SIG-M5 treated with dmso at 0.1 percent for 504 hours (cell line): ENCODE measurements around the gene WDR20.
A peak's percentile ranks its signal among the peaks of the same experiment; 100 is the strongest.
"Not testable (repeated sequence)": the region's sequence is repeated elsewhere in the genome, so short reads cannot be mapped to it uniquely, and the experiment has no call there.

ENCODE experiments used
- DNase-seq: peaks from one replicate; lab custom pipeline; 2025; ENCODE audit not compliant: unreplicated experiment; lab: John Stamatoyannopoulos, UW

The WDR20 gene

DNA sequence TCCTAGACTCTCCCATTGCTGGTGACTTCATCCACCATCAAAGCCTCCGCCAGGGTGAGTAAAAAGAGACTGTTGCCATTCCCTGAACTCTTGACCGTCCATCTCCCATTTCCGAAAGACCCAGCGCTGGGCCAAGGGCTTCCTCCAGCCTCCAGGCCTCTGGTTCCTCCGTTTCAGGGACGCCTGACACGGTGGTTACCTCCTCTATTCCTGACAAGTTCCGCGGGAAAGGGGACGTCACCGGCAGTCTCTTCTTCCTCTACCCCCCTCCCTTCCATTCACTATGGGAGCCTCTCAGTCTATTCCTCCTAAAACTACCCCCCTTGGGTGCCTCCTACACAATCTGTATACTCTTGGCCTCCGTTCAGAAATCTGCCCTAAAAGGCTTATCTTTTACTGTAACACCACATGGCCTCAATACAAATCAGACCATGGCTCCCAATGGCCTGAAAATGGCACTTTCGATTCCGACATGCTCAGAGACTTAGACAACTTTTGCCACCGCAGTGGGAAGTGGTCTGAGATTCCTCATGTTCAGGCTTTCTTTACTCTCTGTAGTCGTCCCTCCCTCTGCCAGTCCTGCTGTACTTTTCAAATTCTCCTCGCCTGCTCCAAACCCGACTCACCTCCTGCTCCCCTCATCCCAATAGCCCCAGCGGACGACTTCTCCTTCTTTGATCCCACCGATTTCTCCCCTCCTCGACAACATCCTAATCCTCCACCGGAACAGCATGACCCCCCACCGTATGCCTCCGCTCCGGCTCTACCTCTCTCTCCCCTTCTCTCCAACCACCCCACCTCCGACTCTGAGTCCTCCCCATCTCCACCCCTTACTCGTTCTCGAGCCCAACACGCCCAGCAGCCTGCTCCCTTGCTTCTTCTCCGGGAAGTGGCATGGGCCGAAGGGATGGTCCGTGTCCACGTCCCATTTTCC, 94.9 kb downstream of the WDR20 start:
- no peak for DNase-seq

DNA sequence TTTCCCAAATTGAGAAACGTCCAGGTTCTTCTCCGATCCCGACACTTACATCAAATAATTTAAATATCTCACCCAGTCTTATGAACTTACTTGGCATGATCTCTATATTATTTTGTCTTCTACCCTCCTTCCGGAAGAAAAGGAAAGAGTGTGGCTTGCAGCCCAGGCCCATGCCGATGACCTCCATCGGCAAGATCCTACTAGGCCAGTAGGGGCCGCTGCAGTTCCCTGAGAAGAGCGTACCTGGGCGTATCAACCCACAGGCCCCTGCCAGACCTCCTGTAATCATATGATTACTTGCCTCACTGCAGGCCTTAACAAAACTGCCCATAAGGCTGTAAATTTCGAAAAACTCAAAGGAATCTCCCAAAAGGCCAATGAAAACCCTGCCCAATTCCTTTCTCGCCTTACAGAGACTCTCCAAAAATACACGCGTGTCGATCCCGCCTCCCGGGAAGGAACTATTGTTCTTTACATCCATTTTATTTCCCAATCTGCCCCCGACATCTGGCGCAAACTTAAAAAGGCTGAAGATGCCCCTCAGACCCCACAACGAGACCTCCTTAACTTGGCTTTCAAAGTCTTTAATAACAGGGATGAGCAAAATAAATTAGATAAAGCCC, 95.7 kb downstream of the WDR20 start:
- DNase-seq = peak; percentile 50

DNA sequence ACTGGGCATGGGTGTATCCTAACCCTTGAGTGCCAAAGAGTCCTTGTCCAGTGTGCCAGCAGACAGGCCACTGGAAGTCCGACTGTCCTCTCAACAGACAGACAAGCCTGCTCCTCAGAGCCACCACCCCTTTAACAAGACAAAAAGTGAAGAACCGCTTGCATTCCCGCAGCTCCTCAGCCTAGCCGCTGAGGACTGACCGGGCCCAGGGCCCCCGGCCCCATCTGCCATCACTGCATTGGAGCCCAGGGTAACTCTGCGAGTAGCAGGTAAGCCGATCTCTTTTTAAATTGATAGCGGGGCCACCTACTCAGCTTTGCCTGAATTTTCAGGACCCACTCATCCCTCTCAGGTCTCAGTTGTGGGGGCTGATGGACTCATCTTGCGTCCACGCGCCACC, 96.3 kb downstream of the WDR20 start:
- no peak for DNase-seq

DNA sequence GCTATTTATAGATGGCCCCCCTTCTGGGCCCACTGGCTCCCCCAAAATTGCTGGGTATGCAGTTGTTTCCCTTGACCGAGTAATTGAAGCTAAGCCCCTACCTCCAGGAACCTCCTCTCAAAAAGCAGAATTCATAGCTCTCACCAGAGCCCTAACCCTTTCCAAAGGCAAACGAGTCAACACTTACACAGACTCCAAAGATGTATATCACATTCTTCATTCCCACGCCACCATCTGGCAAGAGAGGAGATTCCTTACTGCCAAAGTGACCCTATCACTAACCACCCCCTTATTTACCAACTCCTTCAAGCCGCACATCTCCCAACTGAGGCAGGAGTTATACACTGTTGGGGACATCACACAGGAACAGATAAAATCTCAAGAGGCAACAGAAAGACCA, 98.4 kb downstream of the WDR20 start:
- no peak for DNase-seq

DNA sequence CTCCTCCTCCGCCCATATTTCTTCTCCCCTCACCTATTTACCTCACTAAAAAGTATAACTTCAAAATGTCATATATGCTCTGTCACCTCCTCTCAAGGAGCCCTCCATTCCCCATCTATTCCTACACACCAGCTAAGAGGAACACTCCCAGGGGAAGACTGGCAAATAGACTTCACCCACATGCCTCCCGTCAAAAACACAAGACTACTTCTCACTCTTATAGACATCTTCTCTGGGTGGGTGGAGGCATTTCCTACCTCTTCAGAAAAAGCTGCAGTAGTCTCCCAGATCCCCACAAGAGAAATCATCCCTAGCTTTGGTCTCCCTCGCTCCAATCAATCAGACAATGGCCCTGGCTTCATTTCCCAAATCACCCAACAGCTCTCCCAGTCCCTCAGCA, 99.1 kb downstream of the WDR20 start:
- no peak for DNase-seq

DNA sequence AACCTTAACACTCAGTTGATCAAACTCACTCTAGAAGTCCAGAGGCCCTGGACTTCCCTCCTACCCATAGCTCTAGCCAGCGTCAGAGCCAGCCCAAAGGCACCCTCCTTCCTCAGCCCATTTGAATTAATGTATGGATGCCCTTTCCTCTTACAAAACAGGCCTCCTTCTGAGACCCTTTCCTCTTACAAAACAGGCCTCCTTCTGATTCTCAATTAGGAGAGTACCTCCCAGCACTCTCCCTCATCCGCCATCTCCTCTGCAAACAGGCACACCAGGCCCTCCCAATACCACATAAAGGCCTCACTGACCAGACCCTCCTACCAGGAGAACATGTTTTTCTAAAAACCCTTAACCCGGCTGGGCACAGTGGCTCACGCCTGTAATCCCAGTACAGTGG, 99.5 kb downstream of the WDR20 start:
- DNase-seq = no peak

DNA sequence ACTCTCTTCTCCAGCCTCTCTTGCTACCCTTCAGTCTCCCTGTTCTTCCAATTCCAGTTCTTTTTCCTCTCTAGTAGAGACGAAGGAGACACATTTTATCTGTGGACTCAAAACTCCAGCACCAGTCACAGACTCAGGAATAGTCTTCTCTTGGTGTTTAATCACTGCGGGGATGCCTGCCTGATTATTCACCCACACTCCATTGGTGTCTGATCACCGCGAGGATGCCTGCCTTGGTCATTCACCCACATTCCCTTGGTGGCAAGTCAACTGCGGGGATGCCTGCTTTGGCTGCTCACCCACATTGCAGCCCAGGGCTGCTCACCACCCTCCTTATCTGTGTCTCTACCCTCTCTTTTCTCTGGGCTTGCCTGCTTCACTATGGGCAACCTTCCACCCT, 100.8 kb downstream of the WDR20 start:
- not testable (repeated sequence) for DNase-seq

DNA sequence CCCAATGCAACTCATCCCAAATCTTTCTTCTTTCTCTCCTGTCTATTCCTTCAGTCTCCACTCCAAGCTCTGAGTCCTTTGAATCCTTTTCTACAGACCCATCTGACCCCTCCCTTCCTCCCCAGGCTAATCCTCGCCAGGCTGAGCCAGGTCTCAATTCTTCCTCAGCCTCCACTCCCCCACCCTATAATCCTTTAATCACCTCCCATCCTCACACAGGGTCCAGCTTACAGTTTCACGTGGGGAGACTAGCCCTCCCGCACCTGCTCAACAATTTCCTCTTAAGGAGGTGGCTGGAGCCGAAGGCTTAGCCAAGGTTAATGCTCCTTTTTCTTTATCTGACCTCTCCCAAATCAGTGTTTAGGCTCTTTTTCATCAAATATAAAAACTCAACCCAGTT, 101.5 kb downstream of the WDR20 start:
- DNase-seq = no peak

DNA sequence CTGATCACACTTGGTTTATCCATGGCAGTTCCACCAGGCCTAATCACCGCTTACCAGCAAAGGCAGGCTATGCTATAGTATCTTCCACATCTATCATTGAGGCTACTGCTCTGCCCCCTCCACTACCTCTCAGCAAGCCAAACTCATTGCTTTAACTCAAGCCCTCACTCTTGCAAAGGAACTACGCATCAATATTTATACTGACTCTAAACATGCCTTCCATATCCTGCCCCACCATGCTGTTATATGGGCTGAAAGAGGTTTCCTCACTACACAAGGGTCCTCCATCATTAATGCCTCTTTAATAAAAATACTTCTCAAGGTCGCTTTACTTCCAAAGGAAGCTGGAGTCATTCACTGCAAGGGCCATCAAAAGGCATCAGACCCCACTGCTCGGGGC, 104.1 kb downstream of the WDR20 start:
- not testable (repeated sequence) for DNase-seq

DNA sequence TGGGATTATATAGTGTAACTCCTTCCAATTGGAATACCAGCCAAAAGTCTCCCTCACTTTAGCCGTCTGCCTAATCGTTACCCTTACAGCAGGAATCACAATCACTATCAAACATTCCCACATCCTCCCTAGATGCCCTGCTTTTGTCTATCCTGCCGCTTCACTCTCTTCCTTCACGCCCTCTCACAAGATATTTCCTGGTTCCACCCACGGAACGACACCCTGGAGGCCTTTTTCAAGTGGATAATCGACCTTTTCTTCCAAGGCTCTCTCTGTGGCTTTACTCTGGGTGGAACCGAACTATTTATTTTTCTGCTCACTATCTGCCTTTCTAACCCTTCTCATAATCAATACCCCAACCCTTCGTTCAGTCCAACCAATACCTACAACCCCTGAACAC, 106.4 kb downstream of the WDR20 start:
- no peak for DNase-seq

DNA sequence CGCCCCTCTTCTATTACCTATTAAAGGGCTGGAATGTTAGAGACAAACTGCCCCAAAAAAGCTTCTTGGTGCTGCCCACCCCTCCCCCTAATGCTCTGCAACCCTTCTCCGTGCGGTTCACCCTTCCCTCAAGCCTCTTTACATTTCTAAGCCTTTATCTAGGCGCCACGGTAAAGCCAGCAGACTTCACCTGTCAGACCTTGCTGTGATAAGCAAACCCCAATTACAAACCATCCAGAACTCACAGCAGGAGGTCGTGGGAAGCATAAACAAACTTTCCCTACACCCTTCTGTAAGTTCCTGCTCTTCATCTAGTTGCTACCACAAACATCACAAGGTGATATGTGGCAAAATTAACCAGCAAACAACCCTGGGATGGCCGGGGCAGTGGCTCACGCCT, 108.4 kb downstream of the WDR20 start:
- DNase-seq = no peak

DNA sequence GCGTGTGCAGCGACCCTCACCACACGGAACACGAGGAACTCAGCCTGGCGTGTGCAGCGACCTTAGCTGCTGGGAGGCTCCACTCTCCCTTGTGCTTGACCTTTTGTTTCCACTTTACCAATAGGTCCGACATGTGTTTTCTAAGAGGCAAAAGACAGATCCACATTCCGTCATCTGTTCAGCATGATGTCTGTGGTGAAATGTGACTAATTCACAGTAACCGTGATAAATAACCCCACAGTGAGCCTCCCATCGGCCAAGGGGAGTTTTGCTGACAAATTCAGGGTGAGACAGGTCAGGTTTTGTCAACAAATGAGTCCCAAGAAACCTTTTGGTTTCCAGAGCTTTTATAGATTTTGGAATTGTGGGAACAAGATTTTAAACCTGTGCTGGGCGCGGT, 109.3 kb downstream of the WDR20 start:
- DNase-seq = no peak

DNA sequence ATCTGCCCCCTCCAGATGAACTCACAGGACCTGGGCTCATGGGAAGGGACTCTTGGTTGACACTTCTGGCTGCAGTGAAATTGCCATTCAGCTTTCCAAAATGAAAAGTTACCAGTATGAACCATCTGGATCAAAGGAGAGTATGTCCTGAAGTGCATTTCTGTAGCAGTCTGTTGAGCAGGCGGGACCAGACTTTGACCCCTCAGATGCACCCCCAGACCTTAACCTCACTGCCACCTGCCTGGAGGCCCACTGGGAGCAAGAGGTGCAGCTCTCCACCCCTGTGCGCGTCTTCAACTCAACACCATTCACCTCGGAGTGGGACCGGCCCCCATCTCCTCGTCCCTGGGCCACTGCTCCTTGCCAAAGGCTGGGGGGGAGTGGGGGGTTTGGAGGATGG, 110.3 kb downstream of the WDR20 start:
- no peak for DNase-seq

DNA sequence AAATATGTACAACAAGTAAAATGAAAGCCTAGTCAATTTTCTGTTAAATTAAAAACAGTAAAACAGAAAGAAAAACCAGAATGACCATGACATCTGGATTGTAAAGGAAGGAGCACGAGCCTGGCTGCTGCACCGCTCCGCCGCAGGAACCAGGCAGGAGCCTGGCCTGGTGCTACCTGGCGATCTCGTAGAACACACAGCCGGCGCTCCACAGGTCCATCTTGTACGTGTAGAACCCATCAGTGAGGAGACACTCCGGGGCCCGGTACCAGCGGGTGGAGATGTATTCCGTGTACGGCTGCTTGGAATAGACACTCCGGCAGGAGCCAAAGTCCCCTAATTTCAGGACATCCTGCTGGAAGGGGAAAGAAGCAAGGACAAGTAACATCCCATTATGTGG, 110.9 kb downstream of the WDR20 start:
- no peak for DNase-seq

DNA sequence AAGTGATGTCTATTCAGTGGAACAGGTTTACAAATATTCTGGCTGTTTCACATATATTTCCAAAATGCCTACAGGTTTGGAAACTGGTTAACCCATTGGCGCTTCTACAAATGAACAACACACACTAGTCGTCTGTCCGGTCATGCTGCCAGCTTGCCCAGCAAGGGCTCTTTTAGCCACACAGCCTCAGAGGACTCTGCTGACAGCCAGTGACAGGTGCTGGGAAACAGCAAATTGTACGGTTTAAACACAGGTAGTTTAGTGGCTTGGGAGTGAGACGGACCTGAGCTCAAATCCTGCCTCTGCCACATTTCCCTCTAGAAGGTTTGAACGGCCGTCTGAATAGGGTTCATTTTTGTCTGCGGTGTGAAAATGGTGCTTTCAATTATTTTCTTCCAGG, 111.5 kb downstream of the WDR20 start:
- no peak for DNase-seq

DNA sequence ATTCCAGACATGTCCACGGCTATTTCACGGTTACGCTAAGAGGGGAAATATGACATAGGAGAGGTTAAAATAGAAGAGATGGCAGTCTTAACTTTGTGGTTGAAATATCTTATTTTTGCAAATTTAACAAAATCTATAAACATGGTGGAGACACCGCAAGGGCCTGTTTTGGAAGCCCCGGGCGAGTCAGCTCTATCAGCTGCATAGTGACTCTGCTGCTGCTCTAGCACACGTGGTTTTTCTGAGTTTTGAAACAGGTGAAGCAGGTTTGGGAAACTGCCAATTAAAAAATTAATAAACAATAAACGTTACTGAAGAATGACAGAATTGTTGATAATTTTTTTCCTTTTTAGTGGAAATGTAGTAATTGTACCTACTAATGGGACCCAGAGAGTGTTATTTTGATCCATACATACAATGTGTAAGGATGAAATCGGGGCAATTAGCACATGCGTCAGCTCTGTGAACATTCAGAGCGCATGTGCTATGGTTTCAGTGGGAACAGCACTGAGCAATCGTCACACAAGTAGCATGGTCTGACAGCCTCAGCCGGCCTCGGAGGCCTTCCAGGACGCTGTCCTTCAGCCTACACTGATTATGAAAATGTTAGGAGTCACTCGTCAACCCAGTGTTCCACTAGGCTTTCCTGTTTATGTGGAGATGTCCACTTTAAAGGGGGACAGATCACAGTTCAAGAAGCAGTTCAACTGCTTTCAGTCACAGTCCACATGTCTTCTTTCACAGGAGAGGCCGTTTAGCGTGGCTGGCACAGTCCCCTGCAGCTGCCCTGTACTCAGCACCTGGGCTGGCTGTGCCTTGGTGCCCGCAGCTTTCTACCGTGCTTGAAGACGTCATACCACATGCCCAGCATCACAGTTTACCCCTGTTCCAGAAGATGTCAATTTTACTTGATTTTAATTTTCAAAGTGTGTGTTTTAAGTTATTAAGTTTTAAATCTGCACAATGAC, 113.4 kb downstream of the WDR20 start:
- no peak for DNase-seq

DNA sequence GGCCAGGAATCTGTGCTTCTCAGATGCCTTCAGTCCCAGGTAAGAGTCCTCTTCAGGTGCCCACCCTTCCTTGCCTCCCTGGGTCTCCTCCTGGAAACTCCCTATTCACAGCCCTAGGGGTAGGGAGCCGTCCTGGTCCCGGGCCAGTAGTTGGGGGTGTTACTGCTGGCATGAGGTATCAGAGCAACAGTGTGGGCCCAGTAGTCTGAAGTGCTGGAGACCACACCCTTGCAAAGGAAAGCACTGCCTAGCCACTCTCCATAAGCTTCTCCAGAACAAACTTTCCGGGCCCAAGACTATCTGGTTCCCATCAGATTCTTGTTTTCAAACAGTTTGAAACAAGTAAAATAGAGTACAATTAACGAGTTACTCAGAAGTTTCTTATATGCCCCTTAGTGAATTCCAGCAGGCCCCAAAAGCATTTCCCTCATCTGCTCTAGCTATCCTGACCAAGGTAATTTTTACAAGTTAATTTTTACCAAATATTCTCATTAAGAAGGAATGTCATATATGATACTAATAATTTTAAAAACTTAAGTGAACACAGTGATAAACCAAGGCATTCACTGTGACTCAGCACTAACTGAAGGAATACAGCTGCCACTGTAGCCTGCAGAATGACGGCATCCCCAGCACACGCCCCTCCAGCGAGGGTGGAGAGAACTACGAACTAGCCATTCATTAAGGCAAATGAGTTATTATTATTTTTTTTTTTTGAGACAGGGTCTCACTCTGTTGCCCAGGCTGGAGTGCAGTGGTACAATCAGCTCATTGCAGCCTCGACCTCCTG, 115.9 kb downstream of the WDR20 start:
- no peak for DNase-seq

DNA sequence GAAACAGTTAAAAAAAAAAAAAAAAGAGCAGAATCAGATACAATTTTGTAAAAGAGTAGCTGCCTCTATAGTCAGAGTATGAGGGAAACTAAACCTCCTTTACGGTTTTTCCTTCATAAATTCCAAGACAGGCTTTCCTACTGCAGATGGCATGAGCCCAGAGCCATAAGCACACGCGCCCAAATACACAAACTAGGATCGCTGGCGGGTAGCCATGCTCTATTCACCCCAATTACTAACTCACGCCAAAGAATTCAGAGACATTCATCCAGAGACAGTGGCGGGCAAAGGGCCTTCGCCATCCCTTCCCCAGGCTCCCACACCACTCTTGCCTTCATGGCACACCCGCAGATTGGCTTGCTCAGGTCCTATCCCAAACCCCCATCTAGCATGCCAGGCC, 117.0 kb downstream of the WDR20 start:
- DNase-seq = no peak

DNA sequence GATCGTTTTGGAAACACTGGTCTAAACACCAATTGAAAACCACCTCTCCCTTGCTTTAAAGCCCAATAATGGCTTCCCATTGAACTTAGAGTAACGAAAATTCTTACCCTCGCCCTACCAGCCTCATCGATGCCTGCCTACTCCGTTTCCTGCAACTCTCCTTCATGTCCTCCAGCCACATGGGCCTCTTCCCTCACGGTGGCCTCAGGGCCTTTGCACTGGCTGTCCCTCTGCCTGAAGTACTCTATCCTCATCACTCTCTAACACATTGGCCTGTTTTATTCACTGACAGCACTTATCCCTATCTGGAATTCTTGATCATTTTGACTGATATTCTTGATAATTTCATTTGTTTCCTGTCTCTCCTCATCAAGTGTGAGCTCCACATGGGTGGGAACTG, 118.4 kb downstream of the WDR20 start:
- DNase-seq = no peak
